ENCODE measurements around the gene URI1. TPM values are rescaled to one million over a fixed set of nuclear protein-coding genes. Genes with fewer than 3 reads are reported as not detected.

Gene URI1
- 63.9 and 71.0 TPM in 2 replicates for total RNA-seq

GRCh38 chr19:29941828-29942403 lies at the start of gene URI1:
Gene URI1 (plus strand): TSS chr19:29942239. CDS start chr19:29942548, 309 bp downstream.

Small RNA genes lying within 50 kb of the gene (small RNA-seq; reads per million reads assigned to genes)
- gene AC008798.1 = not detected
- not detected for gene TAF9P3

Other genes with a start within 250 kb of the URI1 start
- 19.1 and 20.3 TPM in 2 replicates for gene C19orf12, start 227.0 kb upstream of the URI1 start, total RNA-seq
- 4.8 and 4.9 TPM in 2 replicates for gene CCNE1, start 130.2 kb upstream of the URI1 start, total RNA-seq